WTC11 (cell line): Measurements from ENCODE around the gene BLTP1. TPM values are rescaled to one million over a fixed set of nuclear protein-coding genes. Genes with fewer than 3 reads are reported as not detected.

Experiments used
- GRHL2 ChIP-seq: fragments of 250-450 bp; sonication (Bioruptor Pico); IDR thresholded peaks from 2 replicates; pipeline ENCODE4 v1.8.0; 2022; ENCODE audit warnings: mild to moderate bottlenecking, moderate library complexity; ENCODE audit not compliant: insufficient replicate concordance, severe bottlenecking
- ZBTB21 ChIP-seq: sonication (generic); formaldehyde crosslinking; IDR thresholded peaks from 2 replicates; pipeline ENCODE4 v1.8.1; 2023; ENCODE audit warnings: mild to moderate bottlenecking, missing genetic modification reagents, borderline replicate concordance
- ZNF671 ChIP-seq: fragments of 250-450 bp; sonication (Bioruptor Pico); IDR thresholded peaks from 2 replicates; pipeline ENCODE4 v1.8.0; 2021; ENCODE audit warnings: mild to moderate bottlenecking
- ZSCAN18 ChIP-seq: fragments of 250-450 bp; sonication (Bioruptor Pico); IDR thresholded peaks from 2 replicates; pipeline ENCODE4 v2.1.2; 2022; ENCODE audit warnings: mild to moderate bottlenecking, moderate library complexity
- total RNA-seq: library from RNA; stranded (reverse); gene quantifications from 3 replicates; pipeline ENCODE4 v1.2.3, GENCODE V29; 2021
- TF ChIP-seq, protein P1 (sequence below): sonication (generic); formaldehyde crosslinking; IDR thresholded peaks from 2 replicates; pipeline ENCODE4 v1.8.1; 2022; ENCODE audit warnings: low read depth, missing genetic modification reagents, borderline replicate concordance

BLTP1 gene
- total RNA-seq, 1 experiment from 2014 or later: 32.1 TPM

DNA sequence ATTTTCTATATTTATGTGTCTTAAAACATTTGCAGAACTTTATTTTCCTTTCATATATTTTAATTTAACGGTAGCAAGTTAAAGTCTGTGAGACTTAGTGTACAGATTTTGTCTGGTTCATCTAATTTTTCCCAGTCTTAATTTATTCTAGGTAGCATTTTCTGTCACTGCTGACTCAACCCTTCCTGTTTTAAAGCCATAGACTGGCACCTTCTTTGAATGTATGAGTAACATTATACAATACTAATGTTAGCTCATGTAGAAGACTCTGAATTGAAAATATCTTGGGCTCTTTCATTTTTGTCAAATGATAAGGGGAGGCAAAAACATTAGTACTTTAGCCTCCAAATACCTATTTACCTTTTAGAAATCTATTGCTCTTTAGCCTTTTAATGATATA lies 43.6 kb downstream of the BLTP1 start (continued):
- no peak for TF ChIP-seq ZSCAN18 (CRISPR knock-in tag)
- TF ChIP-seq, protein P1, sequence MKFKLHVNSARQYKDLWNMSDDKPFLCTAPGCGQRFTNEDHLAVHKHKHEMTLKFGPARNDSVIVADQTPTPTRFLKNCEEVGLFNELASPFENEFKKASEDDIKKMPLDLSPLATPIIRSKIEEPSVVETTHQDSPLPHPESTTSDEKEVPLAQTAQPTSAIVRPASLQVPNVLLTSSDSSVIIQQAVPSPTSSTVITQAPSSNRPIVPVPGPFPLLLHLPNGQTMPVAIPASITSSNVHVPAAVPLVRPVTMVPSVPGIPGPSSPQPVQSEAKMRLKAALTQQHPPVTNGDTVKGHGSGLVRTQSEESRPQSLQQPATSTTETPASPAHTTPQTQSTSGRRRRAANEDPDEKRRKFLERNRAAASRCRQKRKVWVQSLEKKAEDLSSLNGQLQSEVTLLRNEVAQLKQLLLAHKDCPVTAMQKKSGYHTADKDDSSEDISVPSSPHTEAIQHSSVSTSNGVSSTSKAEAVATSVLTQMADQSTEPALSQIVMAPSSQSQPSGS: no peak
- no peak for TF ChIP-seq ZNF671 (CRISPR knock-in tag)
- TF ChIP-seq GRHL2 (CRISPR knock-in tag): no peak
- TF ChIP-seq ZBTB21 (CRISPR knock-in tag): no peak
- TF ChIP-seq, all 79 proteins: peak for 0

Other genes with a start within 250 kb of the BLTP1 start
- gene TRPC3, start 200.3 kb upstream of the BLTP1 start, total RNA-seq: 0.21 to 0.30 TPM (median 0.26 TPM) in 3 replicates
- not detected in 3 replicates for gene ADAD1, start 226.7 kb downstream of the BLTP1 start, total RNA-seq